GM18520 (cell line): Measurements from ENCODE around the gene NES.

Source experiments
- ATAC-seq: cut with Tn5 transposase; IDR thresholded peaks from one replicate; pipeline ENCODE4 v1.9.1; 2021; ENCODE audit not compliant: unreplicated experiment

Gene NES

GRCh38 chr1:156664767-156665411, 12.3 kb downstream of the NES start:
- no peak for ATAC-seq

- ATAC-seq = no peak
Observed at GRCh38 chr1:156664046-156664766, 13.0 kb downstream of the NES start.

- no peak for ATAC-seq
Observed at GRCh38 chr1:156663178-156663577, 14.0 kb downstream of the NES start.

GRCh38 chr1:156662800-156663055, 14.5 kb downstream of the NES start:
- no peak for ATAC-seq

GRCh38 chr1:156662005-156662799, 15.0 kb downstream of the NES start:
- no peak for ATAC-seq

GRCh38 chr1:156660752-156661112, 16.5 kb downstream of the NES start:
- ATAC-seq = peak; percentile 3

- ATAC-seq = peak; percentile 49
Observed at GRCh38 chr1:156659988-156660751, 17.0 kb downstream of the NES start.

GRCh38 chr1:156659661-156659987, 17.6 kb downstream of the NES start:
- no peak for ATAC-seq

- ATAC-seq = no peak
Observed at GRCh38 chr1:156658945-156659574, 18.1 kb downstream of the NES start.

- no peak for ATAC-seq
Observed at GRCh38 chr1:156658496-156658895, 18.7 kb downstream of the NES start.

- no peak for ATAC-seq
Observed at GRCh38 chr1:156657741-156658319, 19.4 kb downstream of the NES start.

- no peak for ATAC-seq
Observed at GRCh38 chr1:156656806-156657740, 20.1 kb downstream of the NES start.

- no peak for ATAC-seq
Observed at GRCh38 chr1:156655904-156656516, 21.2 kb downstream of the NES start.

GRCh38 chr1:156655151-156655903, 21.9 kb downstream of the NES start:
- ATAC-seq = no peak

- no peak for ATAC-seq
Observed at GRCh38 chr1:156654700-156655099, 22.5 kb downstream of the NES start.

- ATAC-seq = no peak
Observed at GRCh38 chr1:156652992-156653355, 24.2 kb downstream of the NES start.

- no peak for ATAC-seq
Observed at GRCh38 chr1:156652131-156652991, 24.8 kb downstream of the NES start.

- no peak for ATAC-seq
Observed at GRCh38 chr1:156648951-156649350, 28.3 kb downstream of the NES start.
